BLaER1 treated with 17β-estradiol and CSF1 and Interleukin-3, amounts not matched to agents 10 nM and 100 nM (cell line): ENCODE results near the gene PRG3.

Source experiments
- H3K27ac ChIP-seq, 11 experiments: shearing (Covaris generic); formaldehyde crosslinking; 2 replicates each; pipeline ENCODE4 v1.8.1; 2022
- H3K27me3 ChIP-seq, 11 experiments: shearing (Covaris generic); formaldehyde crosslinking; 2 replicates each; pipeline ENCODE4 v1.8.1; 2022
- H3K36me3 ChIP-seq, 11 experiments: shearing (Covaris generic); formaldehyde crosslinking; 2 replicates each; pipeline ENCODE4 v1.8.1; 2022
- H3K4me1 ChIP-seq, 10 experiments: shearing (Covaris generic); formaldehyde crosslinking; 2 replicates each; pipeline ENCODE4 v1.8.1; 2022
- H3K4me2 ChIP-seq, 11 experiments: shearing (Covaris generic); formaldehyde crosslinking; 2 replicates each; pipeline ENCODE4 v1.8.1; 2022
- H3K4me3 ChIP-seq, 10 experiments: shearing (Covaris generic); formaldehyde crosslinking; 2 replicates each; pipeline ENCODE4 v1.8.1; 2022
- H3K9ac ChIP-seq, 11 experiments: shearing (Covaris generic); formaldehyde crosslinking; 2 replicates each; pipeline ENCODE4 v1.8.1; 2022
- H3K9me3 ChIP-seq, 11 experiments: shearing (Covaris generic); formaldehyde crosslinking; replicated peaks in 1 of 11; 2 replicates each; pipeline ENCODE4 v1.8.1; 2022
- H4K20me1 ChIP-seq, 11 experiments: shearing (Covaris generic); formaldehyde crosslinking; 2 replicates each; pipeline ENCODE4 v1.8.1; 2022
- Cebpa-rat ChIP-seq, 11 experiments: shearing (Covaris generic); IDR thresholded peaks; 2 replicates each; pipeline ENCODE4 v1.8.1; 2022

Gene PRG3

GRCh38 chr11:57416436-57416835 lies 35.5 kb upstream of the PRG3 start:
- no peak for TF ChIP-seq Cebpa-rat (IDR thresholded peaks at IDR 0.05)
- Histone ChIP-seq H3K36me3 (peaks cover 99 to 100% (median 100%) of the 10 kb centered on the region in 11 experiments), H3K4me3 (no peak overlapping the region), H3K4me1 (peaks cover 8 to 84% (median 26%) of the 10 kb centered on the region in 10 experiments; a peak in 15 of 20 replicates), H3K27me3 (no peaks in the 10 kb centered on the region), H3K9ac (no peak overlapping the region), H4K20me1 (peaks cover 41 to 100% (median 90%) of the 10 kb centered on the region in 11 experiments; a peak in 21 of 22 replicates), H3K9me3 (peaks cover under 1 to 29% (median 8%) of the 10 kb centered on the region in 11 experiments; a peak in 18 of 22 replicates), H3K27ac (no peak overlapping the region), H3K4me2 (peak overlapping the region in 2 of 11 experiments; percentile 12 to 47; a peak in 2 of 22 replicates)

- peaks cover 99 to 100% (median 100%) of the 10 kb centered on the region in 11 experiments for H3K36me3 ChIP-seq
Observed at GRCh38 chr11:57414612-57415212, 33.8 kb upstream of the PRG3 start.

GRCh38 chr11:57413681-57414080 lies 32.7 kb upstream of the PRG3 start:
- peaks cover 50 to 98% (median 85%) of the 10 kb centered on the region in 11 experiments; a peak in 21 of 22 replicates for H4K20me1 ChIP-seq
- TF ChIP-seq Cebpa-rat (IDR thresholded peaks at IDR 0.05), result no peak

More at GRCh38 chr11:57414612-57415212, 33.8 kb upstream of the PRG3 start:
- peaks cover 7 to 41% (median 19%) of the 10 kb centered on the region in 11 experiments; a peak in 18 of 22 replicates for H3K9me3 ChIP-seq
- no peak overlapping the region for H3K9ac ChIP-seq
- H3K27ac ChIP-seq, result no peak overlapping the region; a peak in 1 of 22 replicates
- no peaks in the 10 kb centered on the region for H3K27me3 ChIP-seq
- peaks cover 10 to 80% (median 22%) of the 10 kb centered on the region in 10 experiments for H3K4me1 ChIP-seq
- H4K20me1 ChIP-seq, result peaks cover 45 to 98% (median 85%) of the 10 kb centered on the region in 11 experiments; a peak in 21 of 22 replicates
- peak overlapping the region in 1 of 11 experiments; percentile 10; a peak in 1 of 22 replicates for H3K4me2 ChIP-seq
- no peak for TF ChIP-seq Cebpa-rat (IDR thresholded peaks at IDR 0.05)
- H3K4me3 ChIP-seq, result no peak overlapping the region

GRCh38 chr11:57410287-57410686 lies 29.3 kb upstream of the PRG3 start:
- H3K4me3 ChIP-seq, result no peak overlapping the region
- no peak for TF ChIP-seq Cebpa-rat (IDR thresholded peaks at IDR 0.05)
- H3K36me3 ChIP-seq, result peaks cover 85 to 99% (median 92%) of the 10 kb centered on the region in 11 experiments
- peaks cover 23 to 86% (median 70%) of the 10 kb centered on the region in 11 experiments; a peak in 21 of 22 replicates for H4K20me1 ChIP-seq
- H3K27me3 ChIP-seq, result no peaks in the 10 kb centered on the region
- no peak overlapping the region for H3K9ac ChIP-seq
- peaks cover 7 to 41% (median 19%) of the 10 kb centered on the region in 11 experiments; a peak in 18 of 22 replicates for H3K9me3 ChIP-seq
- H3K4me2 ChIP-seq, result peak overlapping the region; percentile 31 to 86 (median 79); a peak in 17 of 22 replicates
- H3K4me1 ChIP-seq, result peaks cover 52 to 86% (median 55%) of the 10 kb centered on the region in 10 experiments
- H3K27ac ChIP-seq, result peak overlapping the region in 3 of 11 experiments; percentile 52 to 86 (median 82); a peak in 4 of 22 replicates

More at GRCh38 chr11:57413681-57414080, 32.7 kb upstream of the PRG3 start:
- H3K4me3 ChIP-seq, result no peak overlapping the region
- peaks cover 20 to 82% (median 31%) of the 10 kb centered on the region in 10 experiments for H3K4me1 ChIP-seq
- H3K4me2 ChIP-seq, result no peak overlapping the region; a peak in 1 of 22 replicates
- H3K36me3 ChIP-seq, result peaks cover 99 to 100% (median 100%) of the 10 kb centered on the region in 11 experiments
- H3K27ac ChIP-seq, result no peak overlapping the region
- H3K9ac ChIP-seq, result no peak overlapping the region
- no peaks in the 10 kb centered on the region for H3K27me3 ChIP-seq
- peaks cover 7 to 41% (median 19%) of the 10 kb centered on the region in 11 experiments; a peak in 18 of 22 replicates for H3K9me3 ChIP-seq

GRCh38 chr11:57409321-57410100 lies 28.6 kb upstream of the PRG3 start:
- H3K4me3 ChIP-seq, result no peak overlapping the region; a peak in 1 of 20 replicates
- peaks cover 52 to 89% (median 62%) of the 10 kb centered on the region in 10 experiments for H3K4me1 ChIP-seq
- H3K9ac ChIP-seq, result peak overlapping the region in 6 of 11 experiments; percentile 13 to 48 (median 31); a peak in 7 of 22 replicates
- H3K9me3 ChIP-seq, result peaks cover 7 to 36% (median 19%) of the 10 kb centered on the region in 11 experiments; a peak in 18 of 22 replicates
- TF ChIP-seq Cebpa-rat (IDR thresholded peaks at IDR 0.05), result no peak
- H3K36me3 ChIP-seq, result peaks cover 85 to 99% (median 92%) of the 10 kb centered on the region in 11 experiments
- H4K20me1 ChIP-seq, result peaks cover 17 to 78% (median 62%) of the 10 kb centered on the region in 11 experiments; a peak in 21 of 22 replicates
- peak overlapping the region; percentile 31 to 86 (median 79) for H3K4me2 ChIP-seq
- H3K27ac ChIP-seq, result peak overlapping the region in 8 of 11 experiments; percentile 21 to 86 (median 76); a peak in 15 of 22 replicates
- H3K27me3 ChIP-seq, result no peaks in the 10 kb centered on the region

- Histone ChIP-seq H3K27me3 (no peaks in the 10 kb centered on the region), H3K4me1 (peaks cover 52 to 90% (median 69%) of the 10 kb centered on the region in 10 experiments), H3K4me3 (no peak overlapping the region), H4K20me1 (peaks cover 17 to 71% (median 55%) of the 10 kb centered on the region in 11 experiments; a peak in 21 of 22 replicates), H3K36me3 (peaks cover 82 to 99% (median 92%) of the 10 kb centered on the region in 11 experiments), H3K4me2 (peak overlapping the region in 10 of 11 experiments; percentile 37 to 86 (median 80); a peak in 20 of 22 replicates), H3K9me3 (peaks cover 9 to 34% (median 19%) of the 10 kb centered on the region in 11 experiments; a peak in 20 of 22 replicates), H3K27ac (peak overlapping the region in 8 of 11 experiments; percentile 21 to 86 (median 76); a peak in 15 of 22 replicates), H3K9ac (peak overlapping the region in 6 of 11 experiments; percentile 13 to 48 (median 31); a peak in 5 of 22 replicates)
- no peak for TF ChIP-seq Cebpa-rat (IDR thresholded peaks at IDR 0.05)
Observed at GRCh38 chr11:57408771-57409170, 27.8 kb upstream of the PRG3 start.

- TF ChIP-seq Cebpa-rat (IDR thresholded peaks at IDR 0.05), result no peak
- H3K27me3 ChIP-seq, result no peaks in the 10 kb centered on the region
- peak overlapping the region; percentile 61 to 88 (median 82); a peak in 21 of 22 replicates for H3K4me2 ChIP-seq
- peaks cover 74 to 97% (median 87%) of the 10 kb centered on the region in 11 experiments for H3K36me3 ChIP-seq
- H3K4me1 ChIP-seq, result peaks cover 52 to 86% (median 72%) of the 10 kb centered on the region in 10 experiments
- H4K20me1 ChIP-seq, result peaks cover 17 to 63% (median 47%) of the 10 kb centered on the region in 11 experiments; a peak in 21 of 22 replicates
- H3K9me3 ChIP-seq, result peaks cover 9 to 27% (median 19%) of the 10 kb centered on the region in 11 experiments; a peak in 20 of 22 replicates
- no peak overlapping the region for H3K4me3 ChIP-seq
- peak overlapping the region in 7 of 11 experiments; percentile 52 to 86 (median 78); a peak in 11 of 22 replicates for H3K27ac ChIP-seq
- H3K9ac ChIP-seq, result peak overlapping the region in 6 of 11 experiments; percentile 27 to 74 (median 62); a peak in 6 of 22 replicates
Observed at GRCh38 chr11:57407941-57408475, 27.1 kb upstream of the PRG3 start.
